Cardiac fibroblast (primary cell): ENCODE data around the gene RGL3.

Experiments
- DNase-seq, 2 donors: peaks; one replicate each; pipeline versions ENCODE4 v3.0.0 to v3.0.0-alpha.2; 2010; ENCODE audit warnings: low read depth in 2 of 2
- H3K4me3 ChIP-seq, 2 donors: replicated peaks in 1 of 2; 1 replicate in 1 of 2; 2 replicates in 1 of 2; pipeline ENCODE4 v1.5.1; 2011; ENCODE audit warnings: low read depth in 2 of 2, low read length in 2 of 2, mild to moderate bottlenecking in 2 of 2, moderate library complexity in 1 of 2
- TF ChIP-seq, protein P1 (sequence below): IDR thresholded peaks from one replicate; pipeline ENCODE4 v1.5.1; 2011; ENCODE audit warnings: low read depth, mild to moderate bottlenecking, low read length, inconsistent platforms

Gene RGL3

GRCh38 chr19:11378319-11379189, 40.6 kb downstream of the RGL3 start:
- no peak overlapping the region for H3K4me3 ChIP-seq
- peak; percentile 48 to 88 for DNase-seq
- TF ChIP-seq, protein P1, sequence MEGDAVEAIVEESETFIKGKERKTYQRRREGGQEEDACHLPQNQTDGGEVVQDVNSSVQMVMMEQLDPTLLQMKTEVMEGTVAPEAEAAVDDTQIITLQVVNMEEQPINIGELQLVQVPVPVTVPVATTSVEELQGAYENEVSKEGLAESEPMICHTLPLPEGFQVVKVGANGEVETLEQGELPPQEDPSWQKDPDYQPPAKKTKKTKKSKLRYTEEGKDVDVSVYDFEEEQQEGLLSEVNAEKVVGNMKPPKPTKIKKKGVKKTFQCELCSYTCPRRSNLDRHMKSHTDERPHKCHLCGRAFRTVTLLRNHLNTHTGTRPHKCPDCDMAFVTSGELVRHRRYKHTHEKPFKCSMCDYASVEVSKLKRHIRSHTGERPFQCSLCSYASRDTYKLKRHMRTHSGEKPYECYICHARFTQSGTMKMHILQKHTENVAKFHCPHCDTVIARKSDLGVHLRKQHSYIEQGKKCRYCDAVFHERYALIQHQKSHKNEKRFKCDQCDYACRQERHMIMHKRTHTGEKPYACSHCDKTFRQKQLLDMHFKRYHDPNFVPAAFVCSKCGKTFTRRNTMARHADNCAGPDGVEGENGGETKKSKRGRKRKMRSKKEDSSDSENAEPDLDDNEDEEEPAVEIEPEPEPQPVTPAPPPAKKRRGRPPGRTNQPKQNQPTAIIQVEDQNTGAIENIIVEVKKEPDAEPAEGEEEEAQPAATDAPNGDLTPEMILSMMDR: peak; percentile 42

GRCh38 chr19:11377756-11378155, 41.4 kb downstream of the RGL3 start:
- H3K4me3 ChIP-seq: no peak overlapping the region
- TF ChIP-seq, protein P1: no peak
- peak in 1 of 2 donors; percentile 56 for DNase-seq

DNA sequence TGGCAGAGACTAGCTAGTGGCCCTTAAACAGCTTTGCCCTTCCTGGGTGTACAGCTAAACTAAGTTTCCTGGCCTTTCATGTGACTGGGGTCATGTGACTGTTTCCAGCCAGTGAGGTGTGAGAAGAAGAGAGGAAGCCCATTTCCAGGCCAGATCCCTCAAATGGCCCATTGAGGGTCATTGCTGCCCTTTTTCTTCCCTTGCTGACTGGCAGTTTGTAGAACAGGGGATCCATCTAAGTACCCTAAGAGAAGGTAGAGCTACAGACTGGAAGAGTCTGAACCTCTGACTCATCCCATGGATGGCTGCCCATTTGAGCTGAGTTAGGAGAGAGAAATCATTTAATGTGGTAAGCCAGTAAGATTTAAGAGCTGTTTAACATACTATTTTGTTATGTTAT, 41.9 kb downstream of the RGL3 start:
- DNase-seq: peak; percentile 81 to 88
- TF ChIP-seq, protein P1: no peak
- H3K4me3 ChIP-seq: no peak overlapping the region

DNA sequence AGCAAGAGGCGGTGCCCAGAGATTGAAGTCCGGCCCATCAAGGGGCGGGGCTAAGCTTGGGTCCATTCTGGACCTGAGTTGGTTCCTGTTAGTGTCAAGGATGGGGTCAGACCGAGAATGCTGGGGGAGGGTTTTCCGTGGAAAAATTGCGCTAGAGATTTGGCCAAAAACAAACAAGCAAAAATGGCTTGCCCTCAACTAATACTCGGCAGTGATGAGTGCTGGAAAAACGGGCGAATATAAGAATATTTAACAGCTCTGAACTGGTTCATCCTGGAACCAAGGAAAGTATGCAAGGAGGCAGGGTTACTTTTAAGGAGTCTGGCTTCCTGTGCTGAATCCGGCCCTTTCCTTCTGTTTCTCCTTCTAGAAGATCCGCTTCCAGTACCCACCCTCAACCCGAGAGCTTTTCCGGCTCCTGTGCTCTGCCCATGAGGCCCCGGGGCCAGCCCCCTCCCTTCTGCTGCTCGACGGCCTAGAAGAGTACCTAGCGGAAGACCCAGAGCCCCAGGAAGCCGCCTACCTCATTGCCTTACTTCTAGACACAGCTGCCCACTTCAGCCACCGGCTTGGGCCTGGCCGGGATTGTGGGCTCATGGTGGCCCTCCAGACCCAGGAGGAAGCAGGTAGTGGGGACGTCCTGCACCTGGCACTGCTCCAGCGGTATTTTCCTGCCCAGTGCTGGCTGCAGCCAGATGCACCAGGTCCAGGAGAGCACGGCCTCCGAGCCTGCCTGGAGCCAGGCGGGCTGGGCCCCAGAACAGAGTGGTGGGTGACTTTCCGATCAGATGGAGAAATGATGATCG, 43.8 kb downstream of the RGL3 start:
- H3K4me3 ChIP-seq: peak overlapping the region; percentile 47 to 74
- TF ChIP-seq, protein P1: no peak
- no peak for DNase-seq

- peak within 1 kb of the TSS; percentile 67 to 74 for H3K4me3 ChIP-seq
- DNase-seq: peak; percentile 100
- TF ChIP-seq, protein P1: no peak
Measured at GRCh38 chr19:11374433-11375142, 44.5 kb downstream of the RGL3 start, which contains the start of gene SWSAP1. TSS of gene SWSAP1 (plus strand) at chr19:11374666. CDS start at chr19:11374681, 15 bp downstream.

GRCh38 chr19:11373885-11374432, 45.2 kb downstream of the RGL3 start:
- no peak for DNase-seq
- H3K4me3 ChIP-seq: peak overlapping the region; percentile 67 to 74
- TF ChIP-seq, protein P1: no peak
